ENCODE results near the gene NAPSA. TPM values are rescaled to one million over a fixed set of nuclear protein-coding genes. Genes with fewer than 3 reads are reported as not detected.

The NAPSA gene
- total RNA-seq, 1 experiment from 2014 or later, result 0.61 TPM

DNA sequence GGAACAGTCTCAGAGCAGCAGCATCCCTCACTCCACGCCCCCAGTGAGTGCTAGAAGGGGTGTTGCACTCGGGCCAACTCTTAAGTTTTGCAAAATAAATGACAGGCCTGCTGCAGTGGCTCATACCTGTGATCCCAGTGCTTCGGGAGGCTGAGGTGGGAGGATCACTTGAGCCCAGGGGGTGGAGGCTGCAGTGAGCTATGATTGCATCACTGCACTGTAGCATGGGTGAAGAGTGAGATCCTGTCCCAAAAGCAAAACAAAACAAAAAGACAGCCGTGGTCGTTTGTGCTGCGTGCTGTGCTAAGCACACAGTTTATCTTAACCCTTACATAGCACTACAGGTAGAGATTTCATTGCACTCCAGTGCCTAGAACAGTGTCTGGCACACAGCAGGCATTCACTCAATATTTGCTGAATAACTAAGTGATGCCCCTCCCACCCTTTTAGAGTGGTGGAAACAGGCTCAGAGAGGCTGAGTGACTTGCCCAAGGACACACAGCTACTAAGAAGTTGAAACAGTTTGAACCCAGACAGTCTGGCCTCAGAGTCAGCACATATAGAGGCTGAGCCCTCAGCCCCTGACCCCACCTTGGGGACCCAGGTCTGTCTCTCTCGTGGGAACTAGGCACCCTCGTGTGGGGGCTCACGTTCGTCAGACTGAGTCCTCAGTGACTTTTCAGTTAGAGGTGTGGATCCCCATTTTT is 54.5 kb downstream of the NAPSA start:
- in situ Hi-C loops (cut with HindIII; ENCODE audit: low pct_unique_long_range_greater_than_20kb, low sequenced_read_pairs), result no loop called here
- no peak for DNase-seq (ENCODE audit: low read depth)

- in situ Hi-C loops (cut with HindIII; ENCODE audit: low pct_unique_long_range_greater_than_20kb, low sequenced_read_pairs), result no loop called here
Observed at GRCh38 chr19:50309396-50310125, 55.9 kb downstream of the NAPSA start.

DNA sequence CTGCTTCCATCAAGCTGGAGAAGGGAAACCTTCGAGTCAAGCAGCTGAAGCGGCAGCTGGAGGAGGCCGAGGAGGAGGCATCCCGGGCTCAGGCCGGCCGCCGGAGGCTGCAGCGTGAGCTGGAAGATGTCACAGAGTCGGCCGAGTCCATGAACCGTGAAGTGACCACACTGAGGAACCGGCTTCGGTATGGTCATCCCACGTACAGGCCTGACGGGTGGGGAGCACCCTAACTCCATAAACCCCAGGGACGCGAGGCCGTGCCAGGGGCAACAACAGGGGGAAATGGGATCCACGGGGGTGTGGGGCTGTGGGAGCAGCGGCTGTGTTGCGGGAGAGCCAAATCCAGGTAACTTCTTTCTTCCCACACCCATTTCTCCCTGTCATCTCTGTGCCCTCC is 56.4 kb downstream of the NAPSA start:
- in situ Hi-C loops (cut with HindIII; ENCODE audit: low pct_unique_long_range_greater_than_20kb, low sequenced_read_pairs), result no loop called here
- DNase-seq (ENCODE audit: low read depth), result no peak

More at GRCh38 chr19:50309396-50310125, 55.9 kb downstream of the NAPSA start:
- DNase-seq (ENCODE audit: low read depth), result no peak

Other genes with a start within 250 kb of the NAPSA start
- not detected in 2 replicates for gene IZUMO2, start 202.4 kb downstream of the NAPSA start, total RNA-seq (2014; rRNA removed; shearing (Covaris generic); ENCODE audit: low replicate concordance)
- 19.6 and 21.7 TPM in 2 replicates for gene MYH14, start 162.0 kb downstream of the NAPSA start, total RNA-seq (2014; rRNA removed; shearing (Covaris generic); ENCODE audit: low replicate concordance)
- gene KCNC3, start 36.3 kb downstream of the NAPSA start, total RNA-seq (2014; rRNA removed; shearing (Covaris generic); ENCODE audit: low replicate concordance), result 0.49 and 0.74 TPM in 2 replicates
- gene NR1H2, start 10.8 kb upstream of the NAPSA start, total RNA-seq (2014; rRNA removed; shearing (Covaris generic); ENCODE audit: low replicate concordance), result 151 and 189 TPM in 2 replicates
- 122 and 176 TPM in 2 replicates for gene POLD1, start 18.7 kb upstream of the NAPSA start, total RNA-seq (2014; rRNA removed; shearing (Covaris generic); ENCODE audit: low replicate concordance)
- gene SPIB, start 53.3 kb upstream of the NAPSA start, total RNA-seq (2014; rRNA removed; shearing (Covaris generic); ENCODE audit: low replicate concordance), result not detected in 2 replicates
- gene MYBPC2, start 67.3 kb upstream of the NAPSA start, total RNA-seq (2014; rRNA removed; shearing (Covaris generic); ENCODE audit: low replicate concordance), result not detected in 2 replicates
- gene EMC10, start 110.9 kb upstream of the NAPSA start, total RNA-seq (2014; rRNA removed; shearing (Covaris generic); ENCODE audit: low replicate concordance), result 152 and 192 TPM in 2 replicates
- gene GARIN5A, start 111.2 kb upstream of the NAPSA start, total RNA-seq (2014; rRNA removed; shearing (Covaris generic); ENCODE audit: low replicate concordance), result 0.43 TPM in 1 of 2 replicates, not detected in the other
- 34.4 and 59.0 TPM in 2 replicates for gene JOSD2, start 145.6 kb upstream of the NAPSA start, total RNA-seq (2014; rRNA removed; shearing (Covaris generic); ENCODE audit: low replicate concordance)
- not detected in 2 replicates for gene ASPDH, start 148.3 kb upstream of the NAPSA start, total RNA-seq (2014; rRNA removed; shearing (Covaris generic); ENCODE audit: low replicate concordance)
- gene LRRC4B, start 202.8 kb upstream of the NAPSA start, total RNA-seq (2014; rRNA removed; shearing (Covaris generic); ENCODE audit: low replicate concordance), result 5.0 and 8.7 TPM in 2 replicates

Measured in Caki2 (cell line).